AG09319 (cell line): ENCODE measurements around the gene MROH8.

Experiments
- DNase-seq: peaks from one replicate; pipeline ENCODE4 v3.0.0-alpha.2; 2010; ENCODE audit warnings: low read depth; ENCODE audit errors: extremely low read depth
- TF ChIP-seq, protein P1 (sequence below): IDR thresholded peaks from 2 replicates; pipeline ENCODE4 v1.5.1; 2011; ENCODE audit warnings: low read depth, mild to moderate bottlenecking, inconsistent platforms, low read length, moderate library complexity

MROH8 gene

DNA sequence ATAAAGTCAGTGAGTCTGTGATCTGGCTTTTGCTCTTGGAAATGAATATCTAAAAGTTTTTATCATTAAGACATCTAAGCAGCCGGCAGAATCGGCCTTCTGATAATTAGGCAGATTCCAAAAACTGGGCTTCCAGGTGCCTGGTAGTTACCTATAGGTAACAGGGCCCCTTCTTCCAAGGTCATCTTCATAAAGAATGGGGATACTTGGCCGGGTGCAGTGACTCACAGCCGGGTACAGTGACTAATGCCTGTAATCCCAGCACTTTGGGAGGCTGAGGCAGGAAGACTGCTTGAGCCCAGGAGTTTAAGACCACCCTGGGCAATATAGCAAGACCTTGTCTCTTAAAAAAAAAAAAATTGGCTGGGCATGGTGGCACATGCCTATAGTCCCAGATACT is 70.7 kb downstream of the MROH8 start:
- DNase-seq: no peak
- TF ChIP-seq, protein P1, sequence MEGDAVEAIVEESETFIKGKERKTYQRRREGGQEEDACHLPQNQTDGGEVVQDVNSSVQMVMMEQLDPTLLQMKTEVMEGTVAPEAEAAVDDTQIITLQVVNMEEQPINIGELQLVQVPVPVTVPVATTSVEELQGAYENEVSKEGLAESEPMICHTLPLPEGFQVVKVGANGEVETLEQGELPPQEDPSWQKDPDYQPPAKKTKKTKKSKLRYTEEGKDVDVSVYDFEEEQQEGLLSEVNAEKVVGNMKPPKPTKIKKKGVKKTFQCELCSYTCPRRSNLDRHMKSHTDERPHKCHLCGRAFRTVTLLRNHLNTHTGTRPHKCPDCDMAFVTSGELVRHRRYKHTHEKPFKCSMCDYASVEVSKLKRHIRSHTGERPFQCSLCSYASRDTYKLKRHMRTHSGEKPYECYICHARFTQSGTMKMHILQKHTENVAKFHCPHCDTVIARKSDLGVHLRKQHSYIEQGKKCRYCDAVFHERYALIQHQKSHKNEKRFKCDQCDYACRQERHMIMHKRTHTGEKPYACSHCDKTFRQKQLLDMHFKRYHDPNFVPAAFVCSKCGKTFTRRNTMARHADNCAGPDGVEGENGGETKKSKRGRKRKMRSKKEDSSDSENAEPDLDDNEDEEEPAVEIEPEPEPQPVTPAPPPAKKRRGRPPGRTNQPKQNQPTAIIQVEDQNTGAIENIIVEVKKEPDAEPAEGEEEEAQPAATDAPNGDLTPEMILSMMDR: no peak

DNA sequence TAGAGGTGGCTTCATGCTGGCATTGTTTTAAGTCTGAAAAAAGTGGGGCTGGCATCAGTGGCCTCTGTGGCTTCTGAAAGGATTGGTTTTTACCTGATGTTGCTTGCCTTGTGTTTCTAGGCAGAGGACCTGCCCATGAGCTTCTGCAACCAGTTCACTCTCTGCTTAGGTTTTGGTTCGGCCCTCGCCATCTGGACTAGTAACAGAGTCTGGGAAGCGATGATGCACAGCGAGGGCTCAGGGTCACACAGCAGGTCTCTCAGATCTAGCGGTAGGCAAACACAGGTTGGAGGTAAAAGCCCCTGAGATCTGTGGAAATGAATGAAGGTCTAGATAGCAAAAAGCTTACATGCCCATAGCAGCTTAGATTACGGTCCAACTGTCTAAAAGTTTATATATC is 76.8 kb downstream of the MROH8 start:
- no peak for DNase-seq
- TF ChIP-seq, protein P1: no peak

DNA sequence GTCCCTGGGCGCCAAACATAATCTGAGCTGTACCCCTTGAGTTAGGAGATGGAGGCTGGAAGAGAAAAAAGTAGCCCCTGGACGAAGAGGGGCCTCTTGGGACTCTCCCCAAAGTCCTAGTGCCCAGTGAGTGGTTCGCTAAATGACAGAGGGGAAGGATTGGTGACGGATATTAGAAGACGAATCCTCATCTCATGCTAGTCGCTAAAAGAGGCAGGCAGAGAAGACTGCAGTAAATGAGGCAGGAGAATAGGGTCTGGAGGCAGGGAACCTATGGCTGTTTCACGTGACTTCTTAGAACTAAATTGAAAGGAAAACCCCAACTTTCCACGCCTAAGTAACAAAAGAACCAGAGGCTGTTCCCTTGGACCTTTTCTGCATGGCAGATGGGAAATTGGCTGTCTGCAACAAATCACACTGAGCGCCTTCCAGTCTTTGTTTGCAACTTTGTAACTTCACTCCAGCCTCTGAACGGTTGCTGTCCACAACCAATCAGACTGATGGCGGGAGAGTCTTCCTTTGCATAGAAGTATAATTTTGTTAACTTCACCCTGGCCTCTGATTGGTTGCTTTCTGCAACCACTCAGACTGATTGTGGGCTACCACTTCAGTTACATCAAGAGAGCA is 82.8 kb downstream of the MROH8 start:
- no peak for DNase-seq
- TF ChIP-seq, protein P1: no peak

DNA sequence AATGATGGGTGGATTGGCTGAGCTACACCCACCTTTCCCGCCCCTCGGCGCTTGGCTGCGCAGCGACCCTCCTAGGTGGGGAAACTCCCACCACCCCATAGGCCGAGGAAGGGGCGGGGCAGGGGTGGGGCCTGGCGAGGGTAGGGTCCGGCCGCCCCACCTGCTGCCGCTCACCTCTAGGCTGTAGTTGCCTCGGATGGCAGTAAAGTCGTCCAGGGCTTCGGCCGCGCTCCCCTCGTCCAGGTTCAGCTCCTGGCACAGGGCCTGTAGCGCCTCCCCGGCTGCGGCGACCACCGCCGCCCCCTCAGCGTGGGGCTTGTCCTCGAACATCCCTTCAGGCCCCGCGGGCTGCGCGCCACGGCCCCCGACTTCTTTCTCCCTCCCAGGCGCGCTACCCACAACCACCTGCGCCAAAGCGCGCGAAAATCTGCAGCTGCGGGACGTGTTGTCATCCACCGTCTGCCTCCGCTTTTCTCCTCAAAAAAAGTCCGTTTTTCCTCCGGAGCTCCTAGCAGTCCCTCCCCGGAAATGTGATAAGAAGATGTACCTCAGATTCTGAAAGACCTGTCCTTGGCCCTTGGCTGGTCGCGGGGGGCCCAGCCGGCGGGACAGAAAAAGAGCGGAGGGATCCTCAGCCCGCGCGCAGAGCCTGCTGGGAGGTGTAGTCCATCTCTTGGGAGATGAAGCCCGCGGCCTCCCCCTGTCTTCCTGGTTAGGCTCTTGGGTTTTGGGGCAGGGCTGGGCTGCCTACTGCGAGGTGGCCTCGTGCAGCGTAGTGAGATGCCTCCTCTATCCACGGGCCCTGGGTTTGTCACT is 83.5 kb downstream of the MROH8 start, which contains the start of gene RBL1:
Gene RBL1 (minus strand): TSS at position 399 of the 816 bp plus-strand sequence. CDS start 69 bp downstream, at position 330.
- TF ChIP-seq, protein P1: peak; percentile 52
- peak; percentile 57 for DNase-seq

DNA sequence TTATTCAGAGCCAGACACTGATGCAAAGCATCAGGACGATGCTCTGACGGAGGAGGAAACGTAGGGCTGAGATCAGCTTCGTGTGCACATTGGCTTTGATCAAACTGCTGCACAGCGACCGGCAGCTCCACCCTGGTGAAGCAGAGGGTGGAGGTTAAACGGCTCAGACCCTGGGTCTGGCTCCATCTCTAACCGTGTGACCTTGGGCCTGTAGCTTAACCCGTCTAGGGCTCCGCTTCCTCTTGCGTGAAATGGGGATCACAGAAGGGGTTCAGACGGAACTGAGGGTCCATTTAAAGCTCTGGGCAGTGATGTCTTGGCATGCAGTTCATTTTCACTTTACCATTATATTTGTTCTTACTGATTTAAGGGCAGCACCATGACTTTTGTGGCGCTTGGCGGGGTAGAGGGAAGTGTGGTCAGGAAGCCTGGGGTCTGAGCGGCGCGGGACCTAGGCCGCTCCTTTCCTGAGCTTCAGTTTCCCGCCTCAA is 84.2 kb downstream of the MROH8 start:
- TF ChIP-seq, protein P1: no peak
- DNase-seq: no peak

DNA sequence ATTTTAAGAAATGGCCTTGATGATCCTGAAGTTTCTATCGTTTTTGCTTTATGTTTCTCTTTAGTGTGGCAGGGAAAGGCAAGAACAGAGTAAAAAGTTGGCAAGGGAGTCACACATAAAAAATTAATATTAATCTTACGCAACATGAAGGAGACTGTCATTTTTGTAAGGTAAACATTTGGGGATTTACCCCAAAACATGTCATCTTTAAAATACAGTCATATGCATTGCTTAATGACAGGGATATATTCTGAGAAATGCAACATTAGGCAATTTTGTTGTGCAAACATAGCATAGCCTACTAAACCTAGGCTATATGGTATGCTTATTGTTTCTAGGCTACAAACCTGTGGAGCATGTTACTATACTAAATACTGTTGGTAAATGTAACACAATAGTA is 88.9 kb downstream of the MROH8 start:
- TF ChIP-seq, protein P1: no peak
- no peak for DNase-seq

DNA sequence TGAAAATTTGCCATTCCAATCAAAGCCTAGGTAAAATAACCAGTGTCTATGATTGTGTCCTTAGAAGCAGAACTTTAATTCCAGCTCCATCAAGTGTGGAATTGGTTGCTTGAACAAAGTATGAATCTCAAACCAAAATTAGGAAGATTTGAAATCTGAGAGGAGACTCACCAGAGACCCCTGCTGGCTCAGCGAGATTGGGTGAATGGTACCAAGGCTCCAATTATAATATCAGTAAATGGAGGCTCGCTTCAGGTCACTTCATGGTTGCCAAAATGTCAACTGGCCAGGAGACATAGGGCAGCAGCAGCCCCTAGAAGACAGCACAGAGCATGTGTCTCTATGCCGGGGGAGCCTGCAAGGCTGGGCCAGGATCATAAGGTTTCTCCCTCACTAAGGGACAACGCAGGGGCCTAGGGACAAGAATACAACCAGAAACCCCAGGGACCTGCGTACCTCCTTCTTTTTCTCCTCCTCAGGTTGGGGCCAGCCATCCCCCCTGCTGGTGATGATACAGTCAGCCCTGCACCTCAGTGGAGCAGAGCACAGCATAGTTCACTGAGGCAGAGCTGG is 97.5 kb downstream of the MROH8 start:
- TF ChIP-seq, protein P1: peak; percentile 40
- no peak for DNase-seq
